Stimulated activated CD4-positive, alpha-beta T cell treated with anti-CD3 and anti-CD28 coated beads, Interleukin-1b, Interleukin-23, amount 100 ng/mL, for 48 hours (primary cell): ENCODE data around the gene TTC13.

ENCODE experiments used
- DNase-seq: peaks from one replicate; pipeline ENCODE4 v3.0.0-alpha.2; 2020

TTC13 gene

DNA sequence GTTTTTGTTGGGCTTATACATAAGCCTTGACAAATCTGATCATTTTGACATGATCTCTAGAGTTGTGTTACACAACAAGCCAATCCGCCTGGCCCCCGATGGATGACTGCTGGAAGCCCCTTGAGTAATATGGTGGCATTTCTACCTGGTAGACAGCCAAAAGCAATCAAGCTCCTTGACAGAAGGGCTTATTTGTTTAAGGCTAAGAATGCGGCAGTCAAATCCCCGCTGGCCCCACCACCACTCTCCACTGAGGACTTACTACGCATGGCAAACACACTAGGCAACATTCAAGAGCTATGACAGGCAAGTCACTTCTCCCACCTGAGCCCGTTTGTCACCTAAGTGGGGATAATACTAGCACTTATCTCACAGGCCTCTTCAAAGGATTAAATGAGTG is 77.0 kb downstream of the TTC13 start:
- DNase-seq: no peak

DNA sequence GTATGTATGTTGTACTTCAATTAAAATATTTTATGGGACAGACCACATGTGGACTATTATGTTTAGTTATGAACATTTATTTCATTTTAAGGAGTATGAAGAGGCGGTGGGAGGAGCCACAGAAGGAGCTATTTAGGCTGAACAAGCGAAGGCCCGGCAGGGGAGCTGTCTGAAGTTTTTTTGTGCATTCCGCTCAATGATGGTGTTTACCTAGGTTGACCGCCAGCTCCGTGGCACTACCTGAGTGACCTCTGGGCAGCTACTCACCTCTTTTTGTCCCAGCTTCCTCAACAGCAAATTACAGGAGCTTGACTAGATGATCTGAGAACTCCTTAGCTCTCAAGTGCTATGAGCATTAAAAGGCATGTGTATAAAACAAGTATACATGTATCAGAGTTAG is 77.7 kb downstream of the TTC13 start:
- no peak for DNase-seq

DNA sequence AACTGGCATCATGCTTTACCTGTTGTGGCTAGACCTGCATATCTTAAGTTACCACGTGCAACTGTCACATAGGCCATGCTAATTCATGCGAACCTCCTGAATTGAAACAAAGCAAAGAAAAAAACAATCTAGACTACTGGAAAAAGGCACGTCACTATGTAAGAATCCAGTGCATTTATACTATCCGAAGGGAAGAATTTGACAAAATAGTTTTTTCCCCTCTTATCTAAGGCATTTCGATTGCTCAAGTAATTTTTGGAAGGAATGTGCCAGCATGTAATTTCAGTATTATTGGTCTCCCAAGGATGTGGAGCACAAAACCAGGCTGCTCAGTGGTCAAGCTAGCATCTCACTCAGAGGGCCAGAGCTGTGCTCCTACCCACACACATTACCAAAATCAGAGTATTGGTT is 78.8 kb downstream of the TTC13 start:
- DNase-seq: no peak

GRCh38 chr1:230898748-230899147 is 79.9 kb downstream of the TTC13 start:
- no peak for DNase-seq

- no peak for DNase-seq
These were observed 80.5 kb downstream of the TTC13 start for GRCh38 chr1:230898144-230898543.

- no peak for DNase-seq
These were observed 81.9 kb downstream of the TTC13 start for GRCh38 chr1:230896779-230897178.

DNA sequence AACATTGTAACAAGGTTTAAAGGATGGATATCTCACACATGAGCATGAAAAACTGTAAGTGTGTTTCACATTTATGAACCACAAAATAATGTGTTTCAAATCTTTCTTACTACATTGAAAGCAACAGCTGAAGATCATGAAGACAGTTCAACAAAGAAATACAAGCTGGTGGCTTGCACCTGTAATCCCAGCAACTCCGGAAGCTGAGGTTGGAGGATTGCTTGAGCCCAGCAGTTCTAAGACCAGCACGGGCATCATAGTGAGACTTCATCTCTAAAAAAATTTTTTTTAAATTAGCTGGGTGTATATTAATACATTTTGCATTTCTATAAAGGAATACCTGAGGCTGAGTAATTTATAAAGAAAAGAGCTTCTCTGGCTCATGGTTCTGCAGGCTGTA is 83.2 kb downstream of the TTC13 start:
- DNase-seq: no peak

DNA sequence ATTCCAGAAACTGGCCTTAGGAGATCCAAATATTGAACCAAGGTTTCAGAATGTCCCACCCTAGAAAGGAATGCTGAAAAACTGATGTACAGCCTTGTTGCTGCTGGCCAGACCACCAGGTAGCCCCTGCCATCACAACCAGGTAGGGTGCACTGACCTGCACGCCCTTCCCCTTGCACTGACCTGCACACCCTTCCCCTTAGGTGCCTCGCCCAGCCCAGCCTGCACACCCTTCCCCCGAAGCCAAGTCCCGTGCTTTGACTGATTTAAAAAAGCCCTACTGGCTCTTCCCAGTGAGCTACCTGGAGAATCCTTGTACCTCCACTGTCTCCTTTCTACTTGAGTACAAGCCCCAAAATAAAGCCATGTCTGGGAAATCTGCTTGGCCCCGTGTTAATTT is 84.0 kb downstream of the TTC13 start:
- no peak for DNase-seq

DNA sequence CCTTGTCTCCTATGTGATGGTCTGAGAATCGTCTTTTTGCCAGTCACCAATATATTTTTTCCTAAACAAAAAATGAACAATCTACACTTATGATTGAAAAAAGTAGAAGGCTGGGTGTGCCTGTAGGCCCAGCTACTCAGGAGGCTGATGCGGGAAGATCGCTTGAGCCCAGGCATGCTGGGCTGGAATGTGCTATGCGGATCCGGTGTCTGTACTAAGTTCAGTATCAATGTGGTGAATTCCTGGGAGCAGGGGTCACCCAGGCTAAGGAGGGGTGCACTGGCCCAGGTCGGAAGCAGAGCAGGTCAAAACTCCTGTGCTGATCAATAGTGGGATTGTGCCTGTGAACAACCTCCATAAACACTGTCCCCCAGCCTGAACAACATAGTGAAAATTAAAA is 84.6 kb downstream of the TTC13 start:
- DNase-seq: no peak

GRCh38 chr1:230892018-230892491 is 86.6 kb downstream of the TTC13 start:
- no peak for DNase-seq

DNA sequence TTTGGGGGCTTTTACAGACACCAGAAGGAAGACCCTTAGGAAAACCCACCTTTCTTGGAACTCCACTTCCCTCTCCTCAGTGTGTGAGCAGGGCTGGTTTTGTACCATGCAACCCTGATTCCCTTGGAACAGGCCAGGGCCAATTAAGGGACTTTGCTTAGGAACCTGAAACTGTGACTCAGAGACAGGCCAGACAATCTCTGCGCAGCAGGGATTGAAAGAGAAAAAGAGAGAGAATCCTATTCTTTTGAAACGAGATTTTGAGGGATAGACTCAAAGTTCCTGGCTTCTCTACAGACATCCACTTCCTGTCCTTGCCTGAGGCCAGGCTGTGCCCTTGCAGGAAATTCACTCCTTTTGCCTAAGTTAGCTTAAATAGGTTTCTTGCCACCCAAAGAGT is 87.2 kb downstream of the TTC13 start:
- no peak for DNase-seq

GRCh38 chr1:230884646-230885045 is 94.0 kb downstream of the TTC13 start:
- no peak for DNase-seq

GRCh38 chr1:230883967-230884366 is 94.7 kb downstream of the TTC13 start:
- no peak for DNase-seq

- DNase-seq: no peak
These were observed 98.9 kb downstream of the TTC13 start for GRCh38 chr1:230879778-230880177.

DNA sequence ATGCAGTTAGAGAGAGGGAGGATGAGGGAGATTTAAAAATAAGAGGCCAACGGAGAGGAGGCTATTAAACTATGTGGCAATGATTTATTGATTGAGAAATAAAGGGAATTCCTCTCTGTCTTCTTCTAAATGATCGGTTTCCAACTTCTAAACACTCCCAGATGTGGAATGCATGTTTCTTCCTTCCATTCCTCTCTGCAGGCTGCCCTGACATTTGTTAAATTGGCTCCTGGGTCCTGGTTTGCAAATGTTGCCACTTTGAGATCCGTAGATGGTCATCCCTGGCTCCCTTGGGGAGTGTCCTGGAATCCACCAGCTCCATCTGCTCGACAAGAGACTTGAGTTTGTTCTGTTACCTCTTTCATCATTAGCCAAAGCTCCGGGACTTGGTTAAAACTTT is 100.1 kb downstream of the TTC13 start:
- no peak for DNase-seq

GRCh38 chr1:230877924-230878590 is 100.6 kb downstream of the TTC13 start:
- no peak for DNase-seq

DNA sequence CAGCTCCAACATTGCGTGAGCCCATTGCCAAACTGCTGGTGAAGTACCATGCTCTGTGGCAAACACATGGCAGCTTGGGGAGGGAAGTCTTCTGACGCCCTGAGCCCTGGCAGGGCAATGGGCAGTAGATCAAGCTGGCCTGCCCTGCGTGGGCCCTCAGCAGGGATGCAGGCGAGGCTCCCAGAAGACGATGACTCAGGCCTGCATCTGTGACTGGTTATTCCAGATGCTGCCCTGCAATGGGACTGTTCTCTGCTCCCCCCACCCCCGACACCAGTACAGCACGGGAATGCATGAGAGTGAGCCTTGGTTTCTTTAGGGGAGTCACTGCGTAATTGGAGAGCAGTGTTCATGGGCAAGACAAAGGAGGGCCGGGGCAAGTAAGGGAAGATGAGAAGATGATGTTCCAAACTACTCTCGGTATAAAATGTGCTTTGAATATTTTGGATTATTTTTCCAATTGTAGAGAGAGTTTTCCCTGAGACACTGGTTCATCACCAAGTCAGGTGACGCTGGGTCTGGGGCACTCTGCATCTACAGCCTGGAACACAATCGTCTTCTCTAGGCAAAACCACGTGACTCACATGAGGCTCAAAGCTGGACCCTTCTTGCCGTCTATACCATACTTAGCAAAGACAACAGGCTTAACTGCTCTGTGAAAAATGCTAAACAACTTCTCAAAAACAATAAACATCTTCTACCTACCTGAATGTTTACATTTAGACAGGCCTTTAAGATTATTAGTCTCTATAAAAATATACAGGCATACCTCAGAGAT is 101.3 kb downstream of the TTC13 start:
- no peak for DNase-seq

DNA sequence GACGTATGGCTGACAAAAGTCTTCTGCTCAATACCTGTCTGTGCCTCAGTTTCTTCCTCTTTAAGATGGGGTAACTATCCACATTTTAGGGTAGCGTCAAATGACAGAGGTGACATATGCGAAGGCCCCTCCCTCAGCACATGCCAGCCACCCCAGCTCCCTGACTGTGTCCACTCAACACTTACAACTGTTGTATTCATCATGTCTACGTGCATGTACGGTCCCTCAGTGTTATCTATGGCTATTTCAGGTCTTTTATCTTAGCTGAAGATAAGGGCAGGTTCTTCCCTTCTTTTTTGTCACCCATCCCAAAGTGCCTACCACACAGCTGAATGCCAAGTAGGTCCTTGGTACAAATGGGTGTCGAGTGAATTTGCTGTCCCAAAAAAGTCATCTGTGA is 102.0 kb downstream of the TTC13 start:
- no peak for DNase-seq

DNA sequence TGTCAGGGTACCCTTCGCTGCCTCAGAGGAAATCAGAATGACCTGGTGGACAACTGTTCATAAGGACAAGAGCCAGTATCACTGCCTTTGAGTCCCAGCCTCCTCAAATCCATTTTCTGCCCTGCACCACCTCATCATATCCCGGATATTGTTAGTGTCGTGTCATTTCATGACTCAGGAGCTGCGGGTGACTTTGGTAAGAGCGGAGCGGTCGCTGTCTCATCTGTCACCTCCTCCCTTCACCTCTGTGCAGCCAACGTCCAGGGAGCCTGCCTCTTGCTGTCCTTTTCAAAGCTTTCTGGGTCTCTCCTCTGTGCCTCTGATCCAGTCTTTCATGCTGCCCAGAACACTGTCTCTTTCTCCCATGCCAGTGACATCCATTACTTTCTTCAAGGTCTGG is 103.3 kb downstream of the TTC13 start:
- no peak for DNase-seq

GRCh38 chr1:230870916-230871315 is 107.7 kb downstream of the TTC13 start:
- DNase-seq: no peak

DNA sequence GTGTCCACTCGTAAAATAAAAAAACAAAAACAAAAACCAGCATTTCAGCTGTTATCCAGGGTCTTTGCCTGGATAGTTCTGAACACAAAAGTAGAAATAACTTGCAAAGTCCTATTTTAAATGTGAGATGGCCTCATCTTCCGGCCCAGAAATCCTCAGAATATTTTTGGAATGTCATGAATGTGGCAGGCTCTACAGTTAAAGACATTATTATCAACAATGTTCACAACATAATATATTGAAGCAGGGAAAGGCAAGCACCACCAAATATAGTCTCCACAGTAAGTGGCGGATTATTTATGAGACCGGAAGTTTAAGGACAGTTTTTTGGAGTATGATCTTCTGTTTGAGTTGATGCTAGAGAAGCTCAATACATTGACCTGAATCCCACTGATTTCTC is 109.2 kb downstream of the TTC13 start:
- DNase-seq: no peak

DNA sequence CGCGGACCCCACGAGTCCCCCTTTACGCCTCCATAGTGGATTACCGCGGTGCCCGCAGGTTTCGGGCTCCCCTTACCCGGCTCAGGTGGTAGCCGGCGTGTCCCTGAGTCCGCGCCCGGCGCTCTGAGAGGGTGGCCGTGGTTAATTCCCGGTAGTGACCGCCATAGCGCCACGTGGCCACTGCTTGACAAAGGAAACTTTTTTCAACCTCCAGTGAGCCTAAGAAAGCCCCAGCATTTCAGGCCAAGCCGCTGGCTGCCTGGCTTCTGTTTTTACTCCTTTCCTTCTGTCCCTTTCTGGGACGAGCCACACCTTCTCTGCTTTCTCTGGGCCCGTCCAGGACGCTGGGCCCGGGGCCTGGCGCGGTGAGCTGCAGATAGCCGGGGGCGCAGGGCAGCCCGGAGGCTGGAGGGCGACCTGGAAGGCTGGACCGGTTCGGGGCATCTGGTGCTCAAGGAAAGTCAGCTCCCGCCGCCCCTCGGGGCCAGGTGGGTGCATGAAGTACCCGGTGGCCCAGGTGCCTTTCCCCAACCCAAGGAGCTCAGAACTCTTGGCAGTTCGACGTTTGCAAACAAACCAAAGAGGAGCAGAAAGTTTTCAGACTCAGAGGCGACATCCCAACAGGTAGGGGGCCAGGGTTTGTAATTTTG is 109.8 kb downstream of the TTC13 start:
- DNase-seq: peak; percentile 8

DNA sequence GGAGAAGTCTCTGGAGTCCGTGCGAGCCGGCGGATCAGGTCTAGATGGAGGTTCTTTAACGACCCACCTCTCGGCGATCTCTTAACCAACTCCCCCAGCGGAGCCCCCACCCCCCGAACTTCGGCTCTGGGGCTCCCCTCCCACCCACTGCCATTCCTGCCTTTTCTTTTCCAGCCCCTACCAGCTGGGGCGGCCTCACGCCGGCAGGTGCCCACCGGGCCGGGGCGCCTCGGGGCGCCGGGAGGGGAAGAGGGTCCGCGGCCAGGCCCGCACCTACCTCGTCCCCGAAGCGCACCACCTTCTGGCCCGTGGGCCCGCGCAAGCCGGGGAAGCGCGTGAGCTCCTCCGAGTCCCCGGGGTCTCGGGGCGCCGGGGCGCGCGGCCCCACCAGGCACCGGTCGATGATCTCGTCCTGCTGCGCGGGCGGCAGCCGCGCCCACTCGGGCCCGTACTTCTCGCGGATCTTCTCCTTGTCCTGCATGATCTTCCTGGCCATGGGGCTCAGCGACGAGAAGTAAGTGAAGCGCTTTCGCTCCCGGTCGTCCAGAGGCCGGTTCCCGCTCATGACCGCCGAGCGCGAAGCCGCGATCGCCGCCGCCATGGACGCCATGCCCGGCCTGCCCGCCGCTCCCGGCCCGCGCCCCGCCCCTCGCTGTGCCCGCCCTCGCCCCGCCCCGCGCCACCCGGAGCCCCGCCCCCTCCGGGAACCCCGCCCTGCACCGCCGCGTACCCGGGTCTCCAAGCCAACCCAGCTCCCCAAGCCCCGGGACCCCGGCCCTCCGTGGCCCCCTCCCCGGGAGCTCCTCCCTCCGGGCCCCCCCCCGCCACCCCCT is 110.5 kb downstream of the TTC13 start, which contains the start of gene C1orf198:
TSS of gene C1orf198 (minus strand) at position 619 of the 833 bp plus-strand sequence. CDS start at position 610, 9 bp downstream.
- peak; percentile 59 for DNase-seq
